HG02840 (cell line): ENCODE data around the gene PKP4.
"Not testable (repeated sequence)": the region's sequence is repeated elsewhere in the genome, so short reads cannot be mapped to it uniquely, and the experiment has no call there.

Experiments
- ATAC-seq: cut with Tn5 transposase; IDR thresholded peaks from one replicate; pipeline ENCODE4 v1.9.1; 2021; ENCODE audit warnings: mild to moderate bottlenecking, moderate library complexity, moderate number of reproducible peaks; ENCODE audit not compliant: unreplicated experiment, low FRiP score

Gene PKP4

GRCh38 chr2:158670292-158670691 is 213.5 kb downstream of the PKP4 start:
- no peak for ATAC-seq

- ATAC-seq: no peak
These were observed 214.9 kb downstream of the PKP4 start for GRCh38 chr2:158671360-158672245.

- ATAC-seq: no peak
These were observed 219.5 kb downstream of the PKP4 start for GRCh38 chr2:158676295-158676694.

- ATAC-seq: no peak
These were observed 219.9 kb downstream of the PKP4 start for GRCh38 chr2:158676696-158677095.

- ATAC-seq: no peak
These were observed 220.8 kb downstream of the PKP4 start for GRCh38 chr2:158677542-158677941.

- no peak for ATAC-seq
These were observed 225.1 kb downstream of the PKP4 start for GRCh38 chr2:158681816-158682215.

GRCh38 chr2:158685646-158686045 is 228.9 kb downstream of the PKP4 start:
- no peak for ATAC-seq

GRCh38 chr2:158686210-158686691 is 229.5 kb downstream of the PKP4 start:
- ATAC-seq: no peak

GRCh38 chr2:158687315-158687714 is 230.6 kb downstream of the PKP4 start:
- no peak for ATAC-seq

GRCh38 chr2:158688721-158689120 is 232.0 kb downstream of the PKP4 start:
- ATAC-seq: no peak

- ATAC-seq: no peak
These were observed 232.6 kb downstream of the PKP4 start for GRCh38 chr2:158689391-158689790.

- ATAC-seq: no peak
These were observed 234.1 kb downstream of the PKP4 start for GRCh38 chr2:158690823-158691222.

GRCh38 chr2:158691619-158692018 is 234.9 kb downstream of the PKP4 start:
- no peak for ATAC-seq

GRCh38 chr2:158692372-158693103 is 235.8 kb downstream of the PKP4 start:
- no peak for ATAC-seq

GRCh38 chr2:158693476-158693875 is 236.7 kb downstream of the PKP4 start:
- ATAC-seq: no peak

GRCh38 chr2:158695305-158695704 is 238.6 kb downstream of the PKP4 start:
- no peak for ATAC-seq

- not testable (repeated sequence) for ATAC-seq
These were observed 239.0 kb downstream of the PKP4 start for GRCh38 chr2:158695744-158696143.

GRCh38 chr2:158699323-158699722 is 242.6 kb downstream of the PKP4 start:
- no peak for ATAC-seq

GRCh38 chr2:158701101-158701500 is 244.3 kb downstream of the PKP4 start:
- no peak for ATAC-seq

- no peak for ATAC-seq
These were observed 246.0 kb downstream of the PKP4 start for GRCh38 chr2:158702740-158703139.

GRCh38 chr2:158704724-158705465 is 248.1 kb downstream of the PKP4 start:
- not testable (repeated sequence) for ATAC-seq
